Large intestine (tissue), 3 donors: ENCODE results near the gene EGFL7. TPM values are rescaled to one million over a fixed set of nuclear protein-coding genes. Genes with fewer than 3 reads are reported as not detected.

Source experiments
- DNase-seq, 2 donors: peaks; one replicate each; pipeline versions ENCODE4 v3.0.0 to v3.0.0-alpha.2; 2013
- H3K27ac ChIP-seq: one replicate; pipeline ENCODE4 v1.5.1; 2013; ENCODE audit warnings: low read length
- H3K27me3 ChIP-seq: 2 replicates; pipeline ENCODE4 v1.6.1; 2013; ENCODE audit warnings: low read length; ENCODE audit not compliant: control insufficient read depth, insufficient read depth
- H3K36me3 ChIP-seq: 2 replicates; pipeline ENCODE4 v1.6.1; 2013; ENCODE audit warnings: low read length; ENCODE audit not compliant: control insufficient read depth, insufficient read depth
- H3K4me1 ChIP-seq: one replicate; pipeline ENCODE4 v1.6.1; 2013; ENCODE audit warnings: low read length; ENCODE audit not compliant: control insufficient read depth, insufficient read depth
- H3K4me3 ChIP-seq: one replicate; pipeline ENCODE4 v1.5.1; 2013; ENCODE audit warnings: low read length
- H3K9me3 ChIP-seq: one replicate; pipeline ENCODE4 v1.6.1; 2013; ENCODE audit warnings: mild to moderate bottlenecking, low read depth, low read length, moderate library complexity; ENCODE audit not compliant: control insufficient read depth
- WGBS: methylation state at CpG from one replicate; pipeline ENCODE4 v1.1.5; 2013; ENCODE audit warnings: low lambda C conversion rate; ENCODE audit not compliant: insufficient coverage; 5-methylcytosine and 5-hydroxymethylcytosine counted together
- polyA plus RNA-seq: library from polyadenylated mRNA; unstranded; fragments of 120-200 nt; gene quantifications from one replicate; pipeline ENCODE4 v1.2.1, GENCODE V29; 2013

EGFL7 gene
- polyA plus RNA-seq, 1 donor: 47.5 TPM

- Histone ChIP-seq H3K27me3 (peaks cover 3% of the 10 kb centered on the region), H3K27ac (no peak overlapping the region)
- no peak for DNase-seq
Measured at GRCh38 chr9:136712690-136713544, 50.2 kb downstream of the EGFL7 start.

DNA sequence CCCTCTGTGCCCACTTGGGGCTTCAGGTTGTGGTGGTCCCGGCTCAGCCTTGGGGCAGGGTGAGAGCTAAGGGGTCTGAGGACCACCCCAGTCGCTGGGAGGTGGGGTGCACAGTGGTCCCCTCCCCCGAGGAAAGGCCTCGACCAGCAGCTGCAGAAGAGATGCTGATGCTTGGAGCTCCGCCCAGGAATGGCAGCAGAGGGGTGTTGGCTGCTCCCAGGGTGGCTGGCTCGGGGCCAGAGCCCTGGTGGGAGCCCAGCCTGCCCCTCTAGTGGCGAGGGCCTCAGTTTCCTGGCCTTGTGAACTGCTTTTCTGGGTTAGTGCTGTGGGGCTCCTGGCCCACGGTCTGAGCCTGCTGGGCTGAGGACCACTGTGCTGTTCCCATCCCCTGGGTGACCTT is 50.8 kb downstream of the EGFL7 start:
- Histone ChIP-seq H3K27ac (no peak overlapping the region), H3K36me3 (no peaks in the 10 kb centered on the region), H3K9me3 (no peaks in the 10 kb centered on the region), H3K4me1 (peaks cover 11% of the 10 kb centered on the region), H3K4me3 (peak overlapping the region; percentile 36), H3K27me3 (peaks cover 3% of the 10 kb centered on the region)
- no CpG with 5 or more reads among the region's 8 CpGs for WGBS
- DNase-seq: no peak

More at GRCh38 chr9:136712690-136713544, 50.2 kb downstream of the EGFL7 start:
- Histone ChIP-seq H3K4me1 (peaks cover 8% of the 10 kb centered on the region), H3K36me3 (no peaks in the 10 kb centered on the region), H3K9me3 (no peaks in the 10 kb centered on the region), H3K4me3 (peak overlapping the region; percentile 36)
- no CpG with 5 or more reads among the region's 56 CpGs for WGBS

DNA sequence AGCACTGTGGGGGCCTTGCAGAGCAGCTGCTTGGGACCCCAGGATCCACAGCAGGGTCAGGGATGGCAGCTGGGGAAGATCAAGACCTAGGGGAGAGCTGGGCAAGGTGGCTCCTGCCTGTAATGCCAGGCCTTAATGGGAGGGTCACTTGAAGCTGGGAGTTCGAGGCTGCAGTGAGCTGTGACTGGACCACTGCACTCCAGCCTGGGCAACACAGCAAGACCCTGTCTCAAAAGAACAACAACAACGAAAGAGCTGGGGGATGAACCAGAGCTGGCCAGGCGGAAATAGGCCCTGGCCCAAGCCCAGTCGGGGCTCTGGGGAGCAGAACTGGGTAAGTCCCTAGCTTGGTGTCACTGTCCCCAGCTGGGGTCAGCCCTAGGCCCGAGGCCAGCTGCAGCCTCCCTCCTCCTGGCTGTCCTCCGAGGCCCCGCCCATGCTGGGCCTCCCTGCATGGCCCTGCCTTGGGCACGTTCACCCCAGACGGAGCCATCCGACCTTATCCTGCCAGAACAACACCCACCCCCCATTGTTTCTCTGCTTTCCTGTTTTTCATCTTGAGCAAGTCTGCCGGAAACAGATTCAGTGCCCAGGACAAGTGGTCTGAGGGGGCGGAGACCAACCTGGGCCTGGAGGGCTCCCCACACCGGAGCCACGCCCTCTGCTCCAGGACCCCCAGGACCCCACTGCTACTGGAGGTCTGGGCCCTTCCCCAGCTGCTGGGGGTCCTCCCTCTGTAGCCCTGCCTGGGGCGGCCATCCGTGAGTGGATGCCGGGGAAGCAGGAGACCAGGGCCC is 51.6 kb downstream of the EGFL7 start:
- H3K4me3 ChIP-seq: no peak overlapping the region
- no peaks in the 10 kb centered on the region for H3K36me3 ChIP-seq
- no CpG with 5 or more reads among the region's 17 CpGs for WGBS
- H3K27ac ChIP-seq: no peak overlapping the region
- no peaks in the 10 kb centered on the region for H3K9me3 ChIP-seq
- peaks cover 3% of the 10 kb centered on the region for H3K27me3 ChIP-seq
- peaks cover 13% of the 10 kb centered on the region for H3K4me1 ChIP-seq
- DNase-seq: no peak

- H3K36me3 ChIP-seq: no peaks in the 10 kb centered on the region
- no peaks in the 10 kb centered on the region for H3K9me3 ChIP-seq
- no peak for DNase-seq
- H3K4me1 ChIP-seq: peaks cover 15% of the 10 kb centered on the region
- H3K27me3 ChIP-seq: peaks cover 3% of the 10 kb centered on the region
- H3K4me3 ChIP-seq: no peak overlapping the region
- no peak overlapping the region for H3K27ac ChIP-seq
- no CpG with 5 or more reads among the region's 8 CpGs for WGBS
Measured at GRCh38 chr9:136714893-136715274, 52.2 kb downstream of the EGFL7 start.

DNA sequence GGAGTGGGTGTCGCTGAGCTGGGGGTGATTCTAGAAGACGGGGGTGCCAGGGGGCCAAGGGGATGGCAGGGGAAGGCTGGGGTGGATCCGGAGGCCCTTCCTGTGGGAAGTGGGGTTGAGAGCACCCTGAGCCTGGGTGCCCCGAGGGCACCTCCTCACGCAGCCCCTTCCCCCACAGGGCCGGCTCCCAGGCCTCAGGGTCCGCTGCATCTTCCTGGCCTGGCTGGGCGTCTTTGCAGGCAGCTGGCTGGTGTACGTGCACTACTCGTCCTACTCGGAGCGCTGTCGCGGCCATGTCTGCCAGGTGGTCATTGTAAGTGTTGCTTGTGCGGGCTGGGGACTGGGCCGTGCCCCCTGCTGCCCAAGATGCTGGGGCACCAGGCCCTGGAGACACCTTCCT is 54.7 kb downstream of the EGFL7 start:
- WGBS: no CpG with 5 or more reads among the region's 16 CpGs
- Histone ChIP-seq H3K4me1 (peaks cover 24% of the 10 kb centered on the region), H3K4me3 (no peak overlapping the region), H3K27me3 (no peaks in the 10 kb centered on the region), H3K9me3 (peaks cover 4% of the 10 kb centered on the region), H3K27ac (no peak overlapping the region), H3K36me3 (peaks cover 16% of the 10 kb centered on the region)
- no peak for DNase-seq

DNA sequence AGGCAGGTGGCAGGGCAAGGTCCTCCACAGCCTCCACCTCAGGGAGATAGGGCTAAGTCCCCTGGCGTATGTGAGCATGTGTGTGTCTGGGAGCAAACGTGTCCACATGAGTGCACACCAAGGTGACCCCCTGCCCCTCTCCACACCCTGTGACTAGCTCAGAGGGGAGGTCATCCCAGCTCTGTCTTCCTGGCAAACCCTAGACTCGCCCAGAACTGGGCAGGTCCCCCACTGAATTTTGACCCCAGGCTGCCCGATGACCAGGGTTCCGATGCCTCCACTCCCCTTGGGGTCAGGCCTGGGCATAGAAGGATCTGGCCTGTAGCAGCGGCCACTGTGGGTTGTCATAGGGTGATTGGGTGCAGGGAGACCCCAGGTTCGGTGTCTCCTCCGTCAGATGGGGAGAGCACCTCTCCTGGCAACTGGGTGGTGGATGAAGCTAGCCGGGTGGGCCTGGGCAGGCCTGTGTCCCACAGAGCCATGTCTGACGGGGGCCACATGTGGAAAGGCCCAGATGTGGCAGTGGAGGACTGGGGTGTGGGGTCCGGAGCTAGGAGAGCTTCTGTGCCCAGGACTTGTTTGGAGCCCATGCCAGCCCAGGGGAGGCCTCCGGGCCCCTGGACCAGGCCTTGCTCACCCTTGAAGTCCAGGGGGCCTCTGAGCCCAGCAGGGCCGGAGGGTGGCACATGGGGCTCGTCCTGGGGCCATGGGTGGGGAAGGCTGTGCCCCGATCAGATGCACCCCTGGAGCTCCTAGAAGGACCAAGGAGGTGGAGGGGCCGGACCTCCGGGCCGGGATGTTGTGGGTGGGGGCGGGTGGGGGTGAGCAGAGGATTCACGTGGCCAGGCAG is 55.9 kb downstream of the EGFL7 start:
- H3K4me3 ChIP-seq: no peak overlapping the region
- H3K4me1 ChIP-seq: peaks cover 23% of the 10 kb centered on the region
- peaks cover 28% of the 10 kb centered on the region for H3K36me3 ChIP-seq
- H3K9me3 ChIP-seq: peaks cover 8% of the 10 kb centered on the region
- DNase-seq: no peak
- WGBS: no CpG with 5 or more reads among the region's 20 CpGs
- no peaks in the 10 kb centered on the region for H3K27me3 ChIP-seq
- no peak overlapping the region for H3K27ac ChIP-seq

DNA sequence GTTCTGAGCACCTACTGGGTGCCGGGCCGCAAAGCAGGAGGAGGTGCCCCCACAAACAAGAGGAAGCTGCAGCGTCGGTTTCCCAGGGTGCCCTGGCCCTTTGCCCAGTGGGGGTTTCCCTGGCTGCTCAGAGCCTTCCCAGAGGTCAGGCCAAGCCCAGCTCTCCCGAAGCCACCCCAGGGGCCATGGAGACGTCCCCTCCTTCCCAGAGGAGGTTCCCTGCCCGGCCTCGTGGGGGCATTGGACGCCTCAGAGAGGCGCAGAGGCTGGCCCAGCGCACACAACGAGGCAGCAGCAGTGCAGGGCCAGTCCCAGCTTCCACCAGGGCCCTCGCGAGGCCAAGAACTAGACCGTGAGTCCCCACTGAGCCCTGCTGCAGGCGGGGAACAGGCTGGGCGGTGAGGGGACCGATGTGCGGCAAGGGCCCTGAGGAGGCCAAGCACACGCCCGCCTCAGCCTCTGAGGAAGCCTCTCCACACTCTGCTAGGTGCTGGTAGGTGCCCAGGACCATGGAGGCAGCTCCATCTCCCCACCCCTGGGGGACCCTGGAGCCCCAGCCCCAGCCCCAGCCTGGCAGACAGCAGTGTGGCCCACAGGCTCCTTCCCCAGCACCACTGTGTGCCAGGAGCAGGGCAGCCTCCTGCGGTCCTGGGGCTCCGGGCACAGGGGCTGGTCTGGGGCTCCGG is 56.6 kb downstream of the EGFL7 start:
- Histone ChIP-seq H3K27ac (no peak overlapping the region), H3K4me3 (no peak overlapping the region), H3K36me3 (peaks cover 35% of the 10 kb centered on the region), H3K27me3 (no peaks in the 10 kb centered on the region), H3K4me1 (peaks cover 23% of the 10 kb centered on the region), H3K9me3 (peaks cover 8% of the 10 kb centered on the region)
- DNase-seq: no peak
- WGBS: no CpG with 5 or more reads among the region's 24 CpGs

DNA sequence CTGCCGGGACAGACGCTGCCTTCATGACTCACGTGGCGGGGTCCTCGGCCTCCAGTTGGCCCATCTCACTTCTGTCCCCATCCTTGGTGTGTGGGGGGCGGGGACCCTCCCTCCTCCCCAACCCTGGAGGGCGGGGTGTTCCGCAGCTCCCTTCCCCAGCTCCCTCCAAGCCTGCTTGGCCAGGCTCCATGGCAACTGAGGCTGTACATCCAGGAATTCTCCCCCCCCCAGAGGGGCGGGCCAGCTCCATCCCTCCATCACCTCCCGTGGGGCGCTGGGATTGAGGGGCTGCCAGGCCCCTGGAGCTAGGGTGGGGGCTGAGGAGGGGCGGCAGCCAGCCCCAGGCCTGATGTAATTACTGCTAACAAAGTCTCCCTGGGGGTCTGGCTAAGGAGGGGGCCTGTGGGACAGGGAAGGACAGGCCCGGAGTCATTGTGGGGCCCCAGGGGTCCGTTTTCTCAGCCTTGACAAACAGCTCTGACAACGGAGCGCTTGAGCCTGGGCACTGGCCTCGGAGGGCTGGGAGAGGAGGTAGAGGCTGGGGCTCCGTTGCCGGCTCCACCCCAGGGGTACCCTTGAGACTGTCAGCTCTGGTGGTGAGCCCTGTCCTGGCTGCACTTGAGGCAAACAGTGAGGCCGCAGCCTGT is 57.7 kb downstream of the EGFL7 start:
- peak in 1 of 2 donors; percentile 35 for DNase-seq
- Histone ChIP-seq H3K27ac (no peak overlapping the region), H3K36me3 (peaks cover 46% of the 10 kb centered on the region), H3K4me3 (no peak overlapping the region), H3K4me1 (peaks cover 23% of the 10 kb centered on the region), H3K27me3 (no peaks in the 10 kb centered on the region), H3K9me3 (peaks cover 8% of the 10 kb centered on the region)
- WGBS: no CpG with 5 or more reads among the region's 20 CpGs

- Histone ChIP-seq H3K36me3 (peaks cover 51% of the 10 kb centered on the region), H3K4me1 (peaks cover 26% of the 10 kb centered on the region)
- WGBS: no CpG with 5 or more reads among the region's 11 CpGs
Measured at GRCh38 chr9:136720898-136721338, 58.2 kb downstream of the EGFL7 start.

More at GRCh38 chr9:136720898-136721338, 58.2 kb downstream of the EGFL7 start:
- no peak overlapping the region for H3K4me3 ChIP-seq
- no peak overlapping the region for H3K27ac ChIP-seq
- peaks cover 8% of the 10 kb centered on the region for H3K9me3 ChIP-seq
- DNase-seq: no peak
- H3K27me3 ChIP-seq: no peaks in the 10 kb centered on the region
